ENCODE measurements around the gene PCP4L1. TPM values are rescaled to one million over a fixed set of nuclear protein-coding genes. Genes with fewer than 3 reads are reported as not detected.

PCP4L1 gene
- total RNA-seq, 1 donor from 2014 or later, result 0.25 TPM

DNA sequence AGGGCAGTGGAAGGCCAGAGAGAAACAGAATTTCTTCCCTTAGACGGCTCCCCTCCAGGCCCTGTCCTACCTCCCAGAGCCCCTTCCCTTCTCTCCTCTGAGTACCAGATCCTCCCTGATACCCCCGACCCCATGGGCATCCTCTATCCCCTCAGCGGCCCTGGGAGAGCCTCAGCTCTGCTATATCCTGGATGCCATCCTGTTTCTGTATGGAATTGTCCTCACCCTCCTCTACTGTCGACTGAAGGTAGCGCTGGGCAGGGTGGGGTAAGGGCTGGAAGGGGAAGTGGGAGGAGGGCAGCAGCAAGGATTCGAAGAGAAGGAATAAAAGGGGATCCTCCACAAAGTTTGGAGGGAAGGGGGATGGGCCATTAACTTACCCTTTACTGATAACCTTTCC is 40.7 kb upstream of the PCP4L1 start:
- H3K27me3 Mint-ChIP-seq (ENCODE audit: low read depth), result no peaks in the 10 kb centered on the region
- H3K27ac Mint-ChIP-seq, result no peak overlapping the region
- H3K9me3 Mint-ChIP-seq, result no peaks in the 10 kb centered on the region

DNA sequence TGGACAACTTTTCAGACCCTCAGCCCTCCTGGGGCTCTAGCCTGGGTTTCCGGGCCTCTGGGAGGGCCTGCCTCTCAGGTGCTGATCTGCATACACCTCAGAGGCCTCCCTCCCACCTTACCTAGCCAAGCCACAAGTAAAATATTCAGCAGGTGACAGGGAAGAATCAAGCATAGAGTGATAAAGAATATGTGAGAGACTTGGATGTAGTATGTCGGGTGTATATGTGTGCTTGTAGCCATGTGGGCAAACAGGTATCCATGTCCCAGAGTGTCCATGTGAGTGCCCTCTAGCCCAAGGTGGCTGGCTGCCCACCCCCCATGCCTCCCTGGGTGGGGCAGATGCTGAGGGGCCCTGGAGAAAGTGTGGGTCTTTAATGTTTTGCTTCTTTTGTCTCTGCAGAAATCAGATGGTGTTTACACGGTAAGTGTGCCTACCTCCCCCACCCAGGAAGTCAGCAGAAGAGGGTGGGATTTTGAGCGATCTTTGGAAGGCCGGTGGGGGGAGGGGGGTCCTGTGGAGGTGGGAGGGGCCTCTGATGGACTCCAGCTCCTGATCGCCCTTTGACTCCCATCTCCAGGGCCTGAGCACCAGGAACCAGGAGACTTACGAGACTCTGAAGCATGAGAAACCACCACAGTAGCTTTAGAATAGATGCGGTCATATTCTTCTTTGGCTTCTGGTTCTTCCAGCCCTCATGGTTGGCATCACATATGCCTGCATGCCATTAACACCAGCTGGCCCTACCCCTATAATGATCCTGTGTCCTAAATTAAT is 40.1 kb upstream of the PCP4L1 start:
- Mint-ChIP-seq H3K27ac (no peak overlapping the region), H3K27me3 (ENCODE audit: low read depth) (no peaks in the 10 kb centered on the region), H3K4me3 (no peak overlapping the region), H3K4me1 (no peaks in the 10 kb centered on the region), H3K36me3 (peaks cover 13% of the 10 kb centered on the region), H3K9me3 (no peaks in the 10 kb centered on the region)
- TF ChIP-seq, protein P1, sequence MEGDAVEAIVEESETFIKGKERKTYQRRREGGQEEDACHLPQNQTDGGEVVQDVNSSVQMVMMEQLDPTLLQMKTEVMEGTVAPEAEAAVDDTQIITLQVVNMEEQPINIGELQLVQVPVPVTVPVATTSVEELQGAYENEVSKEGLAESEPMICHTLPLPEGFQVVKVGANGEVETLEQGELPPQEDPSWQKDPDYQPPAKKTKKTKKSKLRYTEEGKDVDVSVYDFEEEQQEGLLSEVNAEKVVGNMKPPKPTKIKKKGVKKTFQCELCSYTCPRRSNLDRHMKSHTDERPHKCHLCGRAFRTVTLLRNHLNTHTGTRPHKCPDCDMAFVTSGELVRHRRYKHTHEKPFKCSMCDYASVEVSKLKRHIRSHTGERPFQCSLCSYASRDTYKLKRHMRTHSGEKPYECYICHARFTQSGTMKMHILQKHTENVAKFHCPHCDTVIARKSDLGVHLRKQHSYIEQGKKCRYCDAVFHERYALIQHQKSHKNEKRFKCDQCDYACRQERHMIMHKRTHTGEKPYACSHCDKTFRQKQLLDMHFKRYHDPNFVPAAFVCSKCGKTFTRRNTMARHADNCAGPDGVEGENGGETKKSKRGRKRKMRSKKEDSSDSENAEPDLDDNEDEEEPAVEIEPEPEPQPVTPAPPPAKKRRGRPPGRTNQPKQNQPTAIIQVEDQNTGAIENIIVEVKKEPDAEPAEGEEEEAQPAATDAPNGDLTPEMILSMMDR (IDR thresholded peaks at IDR 0.05; ENCODE audit: unreplicated experiment), result no peak
- DNase-seq (ENCODE audit: low spot score in 2 of 2, unreplicated experiment in 2 of 2), result no peak

More for the DNA sequence above, 40.7 kb upstream of the PCP4L1 start:
- DNase-seq (ENCODE audit: low spot score in 2 of 2, unreplicated experiment in 2 of 2), result no peak
- Mint-ChIP-seq H3K36me3 (peaks cover 18% of the 10 kb centered on the region), H3K4me1 (no peaks in the 10 kb centered on the region), H3K4me3 (no peak overlapping the region)
- TF ChIP-seq, protein P1 (IDR thresholded peaks at IDR 0.05; ENCODE audit: unreplicated experiment), result no peak

DNA sequence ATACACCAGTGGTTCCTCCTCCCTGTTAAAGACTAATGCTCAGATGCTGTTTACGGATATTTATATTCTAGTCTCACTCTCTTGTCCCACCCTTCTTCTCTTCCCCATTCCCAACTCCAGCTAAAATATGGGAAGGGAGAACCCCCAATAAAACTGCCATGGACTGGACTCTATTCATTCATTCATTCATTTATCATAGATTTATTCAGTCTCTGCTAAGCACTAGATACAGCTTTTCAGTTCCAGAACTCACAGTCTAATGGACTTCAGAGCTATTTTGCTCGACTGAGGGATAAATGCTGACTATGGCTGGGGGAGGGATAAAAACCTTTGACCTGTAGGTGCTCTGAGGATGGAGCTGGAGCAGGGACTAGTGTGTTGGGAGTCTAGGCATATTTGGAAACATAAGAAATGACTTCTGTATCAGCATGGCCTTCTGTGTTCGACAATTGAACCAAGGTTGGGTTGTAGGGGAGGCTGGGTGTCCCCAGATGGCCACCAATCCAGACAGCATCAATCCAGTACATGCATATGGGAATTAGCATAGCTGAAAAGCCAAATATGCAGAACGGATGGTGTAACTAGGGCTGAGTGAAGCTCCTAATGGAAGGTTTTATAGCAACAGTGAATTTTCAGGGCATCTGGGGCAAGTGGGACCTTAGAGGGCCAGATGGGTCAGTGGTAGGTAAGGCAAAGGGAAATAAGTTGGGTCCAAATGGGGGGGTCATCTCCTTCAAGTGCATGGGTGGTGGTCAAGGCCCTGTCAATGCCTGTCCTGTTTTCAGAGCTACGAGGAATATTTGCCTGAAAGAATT is 39.3 kb upstream of the PCP4L1 start:
- H3K4me1 Mint-ChIP-seq, result no peaks in the 10 kb centered on the region
- TF ChIP-seq, protein P1 (IDR thresholded peaks at IDR 0.05; ENCODE audit: unreplicated experiment), result no peak
- no peak for DNase-seq (ENCODE audit: low spot score in 2 of 2, unreplicated experiment in 2 of 2)
- no peaks in the 10 kb centered on the region for H3K27me3 Mint-ChIP-seq (ENCODE audit: low read depth)
- H3K9me3 Mint-ChIP-seq, result no peaks in the 10 kb centered on the region
- H3K27ac Mint-ChIP-seq, result no peak overlapping the region
- H3K4me3 Mint-ChIP-seq, result no peak overlapping the region
- peaks cover 8% of the 10 kb centered on the region for H3K36me3 Mint-ChIP-seq

DNA sequence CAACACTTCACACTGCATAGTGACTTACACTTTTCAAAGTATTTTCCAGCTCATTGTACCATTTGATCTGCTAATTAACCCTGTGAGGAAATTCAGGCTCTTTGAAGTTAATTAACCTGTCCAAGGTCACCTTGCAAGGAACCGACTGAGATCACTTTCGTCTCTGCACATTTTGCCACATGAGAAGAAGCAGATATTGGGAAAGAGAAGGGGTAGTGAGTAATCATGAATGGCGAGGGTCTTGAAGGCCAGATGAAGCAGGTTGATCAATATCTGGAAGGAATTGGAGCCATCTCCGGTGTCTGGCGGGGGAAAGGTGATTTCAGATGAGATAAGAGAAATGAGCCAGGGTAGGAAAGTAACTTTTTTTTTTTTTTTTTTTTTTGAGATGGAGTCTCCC is 38.5 kb upstream of the PCP4L1 start:
- DNase-seq (ENCODE audit: low spot score in 2 of 2, unreplicated experiment in 2 of 2), result no peak
- no peaks in the 10 kb centered on the region for H3K4me1 Mint-ChIP-seq
- H3K4me3 Mint-ChIP-seq, result no peak overlapping the region
- no peak overlapping the region for H3K27ac Mint-ChIP-seq
- no peaks in the 10 kb centered on the region for H3K9me3 Mint-ChIP-seq
- H3K27me3 Mint-ChIP-seq (ENCODE audit: low read depth), result no peaks in the 10 kb centered on the region
- peaks cover 3% of the 10 kb centered on the region for H3K36me3 Mint-ChIP-seq
- TF ChIP-seq, protein P1 (IDR thresholded peaks at IDR 0.05; ENCODE audit: unreplicated experiment), result no peak

DNA sequence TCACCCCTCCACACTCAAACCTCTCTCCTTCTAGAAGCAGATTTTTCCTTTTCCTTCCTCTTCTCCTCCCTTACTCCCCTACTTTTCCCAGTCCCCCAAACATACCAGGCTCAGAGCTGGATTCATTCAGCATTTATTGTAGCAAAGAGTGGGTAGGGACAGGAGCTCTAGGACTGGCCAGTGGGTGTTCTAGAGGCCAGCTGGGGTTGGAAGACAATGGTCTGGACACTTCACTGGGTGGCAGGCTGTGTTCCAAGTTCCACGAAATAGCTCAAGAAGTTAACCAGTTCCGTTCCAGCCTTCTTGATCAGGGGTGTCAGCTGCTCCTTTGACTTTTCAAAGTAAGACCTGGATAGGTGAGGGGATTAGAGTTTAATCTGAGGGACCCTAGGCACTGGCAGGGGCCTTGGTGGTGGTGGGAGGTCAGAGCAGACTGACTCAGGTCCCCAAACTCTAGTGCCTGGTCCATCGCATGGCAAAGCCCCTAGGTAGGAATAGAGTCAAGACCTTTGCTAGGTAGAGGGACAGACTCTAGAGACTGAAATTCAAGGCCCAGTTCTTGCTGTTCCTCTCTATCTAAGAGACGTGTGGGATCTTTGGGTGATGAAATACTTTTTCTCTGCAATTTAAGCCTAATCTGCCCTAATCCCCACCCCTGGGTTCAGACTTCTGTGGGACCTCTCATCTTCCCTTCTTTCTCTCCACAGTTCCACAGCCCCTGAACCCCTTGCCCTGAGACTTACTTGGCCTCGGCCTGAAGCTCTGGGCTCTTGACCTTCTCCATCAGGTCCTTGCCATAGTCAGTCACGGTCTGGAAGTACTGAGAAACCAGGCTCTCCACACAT is 36.1 kb upstream of the PCP4L1 start:
- no peak overlapping the region for H3K4me3 Mint-ChIP-seq
- no peaks in the 10 kb centered on the region for H3K36me3 Mint-ChIP-seq
- no peak for DNase-seq (ENCODE audit: low spot score in 2 of 2, unreplicated experiment in 2 of 2)
- H3K27ac Mint-ChIP-seq, result no peak overlapping the region
- H3K4me1 Mint-ChIP-seq, result peaks cover 14% of the 10 kb centered on the region
- no peaks in the 10 kb centered on the region for H3K27me3 Mint-ChIP-seq (ENCODE audit: low read depth)
- TF ChIP-seq, protein P1 (IDR thresholded peaks at IDR 0.05; ENCODE audit: unreplicated experiment), result no peak
- no peaks in the 10 kb centered on the region for H3K9me3 Mint-ChIP-seq
